Keratinocyte (primary cell): ENCODE measurements around the gene DRGX.
A peak's percentile ranks its signal among the peaks of the same experiment; 100 is the strongest.

Experiments
- CTCF ChIP-seq, 3 experiments: IDR thresholded peaks in 1 of 3; conservative IDR thresholded peaks in 1 of 3; optimal IDR thresholded peaks in 1 of 3; 2 replicates in 2 of 3; 3 replicates in 1 of 3; pipeline versions ENCODE3 to v1.5.1; 2011; ENCODE audit warnings: low read length in 3 of 3, mild to moderate bottlenecking in 3 of 3, moderate library complexity in 2 of 3, control low read depth in 1 of 3, inconsistent platforms in 1 of 3; ENCODE audit not compliant: insufficient read depth in 2 of 3; ENCODE audit errors: extremely low read depth in 1 of 3
- EZH2 ChIP-seq: IDR thresholded peaks from one replicate; pipeline ENCODE4 v1.6.1; 2012; ENCODE audit warnings: inconsistent platforms, mild to moderate bottlenecking, low read length, moderate library complexity

GRCh38 chr10:49324711-49325110 lies 71.2 kb downstream of the DRGX start:
- TF ChIP-seq EZH2 = no peak
- TF ChIP-seq CTCF (optimal IDR thresholded peaks at IDR 0.05 in 1 of 3, IDR thresholded peaks at IDR 0.05 in 1 of 3, conservative IDR thresholded peaks at IDR 0.05 in 1 of 3; ENCODE audit: extremely low read depth in 1 of 3, insufficient read depth in 2 of 3, low read length in 3 of 3) = peak in 2 of 3 experiments; percentile 8 to 29
